ENCODE measurements around the gene UPK3B. TPM values are rescaled to one million over a fixed set of nuclear protein-coding genes. Genes with fewer than 3 reads are reported as not detected.
"Not testable (repeated sequence)": the region's sequence is repeated elsewhere in the genome, so short reads cannot be mapped to it uniquely, and the experiment has no call there.

The UPK3B gene
- total RNA-seq, 1 experiment from 2014 or later = 0.69 TPM

- H3K4me3 ChIP-seq; H3K4me1 ChIP-seq; H3K36me3 ChIP-seq; H3K27ac ChIP-seq; DNase-seq; H3K27me3 ChIP-seq; H3K9me3 ChIP-seq (replicated peaks): not testable (repeated sequence)
Observed at GRCh38 chr7:76482660-76483059, 27.7 kb upstream of the UPK3B start.

GRCh38 chr7:76483081-76483480 is 27.3 kb upstream of the UPK3B start:
- not testable (repeated sequence) for H3K27ac ChIP-seq; H3K4me3 ChIP-seq; H3K4me1 ChIP-seq; H3K36me3 ChIP-seq; DNase-seq; H3K9me3 ChIP-seq (replicated peaks); H3K27me3 ChIP-seq

- not testable (repeated sequence) for H3K27ac ChIP-seq; H3K4me3 ChIP-seq; H3K9me3 ChIP-seq (replicated peaks); H3K4me1 ChIP-seq; DNase-seq; H3K27me3 ChIP-seq; H3K36me3 ChIP-seq
Observed at GRCh38 chr7:76484456-76484855, 25.9 kb upstream of the UPK3B start.

GRCh38 chr7:76485822-76486610 is 24.3 kb upstream of the UPK3B start:
- H3K9me3 ChIP-seq (replicated peaks); H3K36me3 ChIP-seq; H3K4me1 ChIP-seq; H3K27ac ChIP-seq; H3K27me3 ChIP-seq; DNase-seq; H3K4me3 ChIP-seq: not testable (repeated sequence)

GRCh38 chr7:76486618-76487017 is 23.7 kb upstream of the UPK3B start:
- H3K27ac ChIP-seq = peak overlapping the region; percentile 45; the same call in 1 of the 2 replicates

GRCh38 chr7:76487969-76488368 is 22.4 kb upstream of the UPK3B start:
- not testable (repeated sequence) for H3K27me3 ChIP-seq, H3K27ac ChIP-seq, H3K36me3 ChIP-seq

More at GRCh38 chr7:76486618-76487017, 23.7 kb upstream of the UPK3B start:
- H3K27me3 ChIP-seq; H3K36me3 ChIP-seq; H3K4me1 ChIP-seq; H3K9me3 ChIP-seq (replicated peaks); H3K4me3 ChIP-seq: not testable (repeated sequence)
- DNase-seq = peak in 1 of 2 experiments; percentile 65

GRCh38 chr7:76492139-76492538 is 18.2 kb upstream of the UPK3B start:
- H3K4me1 ChIP-seq = not testable (repeated sequence)

More at GRCh38 chr7:76487969-76488368, 22.4 kb upstream of the UPK3B start:
- H3K9me3 ChIP-seq (replicated peaks); H3K4me3 ChIP-seq; H3K4me1 ChIP-seq; DNase-seq: not testable (repeated sequence)

GRCh38 chr7:76495717-76496116 is 14.6 kb upstream of the UPK3B start:
- DNase-seq; H3K27ac ChIP-seq; H3K36me3 ChIP-seq; H3K4me3 ChIP-seq; H3K4me1 ChIP-seq; H3K27me3 ChIP-seq; H3K9me3 ChIP-seq (replicated peaks): not testable (repeated sequence)

More at GRCh38 chr7:76492139-76492538, 18.2 kb upstream of the UPK3B start:
- not testable (repeated sequence) for H3K4me3 ChIP-seq; DNase-seq; H3K27me3 ChIP-seq; H3K9me3 ChIP-seq (replicated peaks); H3K27ac ChIP-seq; H3K36me3 ChIP-seq

GRCh38 chr7:76497918-76498582 is 12.3 kb upstream of the UPK3B start:
- H3K27me3 ChIP-seq; DNase-seq; H3K27ac ChIP-seq; H3K9me3 ChIP-seq (replicated peaks); H3K36me3 ChIP-seq; H3K4me3 ChIP-seq; H3K4me1 ChIP-seq: not testable (repeated sequence)

- not testable (repeated sequence) for H3K27me3 ChIP-seq; H3K36me3 ChIP-seq; H3K27ac ChIP-seq; H3K4me3 ChIP-seq; H3K9me3 ChIP-seq (replicated peaks); H3K4me1 ChIP-seq; DNase-seq
Observed at GRCh38 chr7:76498583-76499200, 11.7 kb upstream of the UPK3B start.

- not testable (repeated sequence) for H3K9me3 ChIP-seq (replicated peaks); DNase-seq; H3K27me3 ChIP-seq; H3K4me3 ChIP-seq; H3K4me1 ChIP-seq; H3K36me3 ChIP-seq; H3K27ac ChIP-seq
Observed at GRCh38 chr7:76499201-76499923, 11.0 kb upstream of the UPK3B start.

GRCh38 chr7:76499924-76500241 is 10.5 kb upstream of the UPK3B start:
- H3K4me1 ChIP-seq; H3K4me3 ChIP-seq; DNase-seq; H3K27me3 ChIP-seq; H3K36me3 ChIP-seq; H3K27ac ChIP-seq; H3K9me3 ChIP-seq (replicated peaks): not testable (repeated sequence)

GRCh38 chr7:76502224-76502623 is 8.1 kb upstream of the UPK3B start:
- not testable (repeated sequence) for H3K4me3 ChIP-seq; H3K27ac ChIP-seq; H3K9me3 ChIP-seq (replicated peaks); H3K4me1 ChIP-seq; DNase-seq; H3K27me3 ChIP-seq; H3K36me3 ChIP-seq

GRCh38 chr7:76502836-76503235 is 7.5 kb upstream of the UPK3B start:
- not testable (repeated sequence) for H3K27ac ChIP-seq; H3K9me3 ChIP-seq (replicated peaks); H3K4me3 ChIP-seq; H3K27me3 ChIP-seq; DNase-seq; H3K4me1 ChIP-seq; H3K36me3 ChIP-seq

GRCh38 chr7:76503244-76503643 is 7.1 kb upstream of the UPK3B start:
- H3K4me1 ChIP-seq; H3K36me3 ChIP-seq; DNase-seq; H3K4me3 ChIP-seq; H3K27ac ChIP-seq; H3K9me3 ChIP-seq (replicated peaks); H3K27me3 ChIP-seq: not testable (repeated sequence)
